ENCODE results near the gene SYNCRIP.
"Not testable (repeated sequence)": the region's sequence is repeated elsewhere in the genome, so short reads cannot be mapped to it uniquely, and the experiment has no call there.

Gene SYNCRIP

DNA sequence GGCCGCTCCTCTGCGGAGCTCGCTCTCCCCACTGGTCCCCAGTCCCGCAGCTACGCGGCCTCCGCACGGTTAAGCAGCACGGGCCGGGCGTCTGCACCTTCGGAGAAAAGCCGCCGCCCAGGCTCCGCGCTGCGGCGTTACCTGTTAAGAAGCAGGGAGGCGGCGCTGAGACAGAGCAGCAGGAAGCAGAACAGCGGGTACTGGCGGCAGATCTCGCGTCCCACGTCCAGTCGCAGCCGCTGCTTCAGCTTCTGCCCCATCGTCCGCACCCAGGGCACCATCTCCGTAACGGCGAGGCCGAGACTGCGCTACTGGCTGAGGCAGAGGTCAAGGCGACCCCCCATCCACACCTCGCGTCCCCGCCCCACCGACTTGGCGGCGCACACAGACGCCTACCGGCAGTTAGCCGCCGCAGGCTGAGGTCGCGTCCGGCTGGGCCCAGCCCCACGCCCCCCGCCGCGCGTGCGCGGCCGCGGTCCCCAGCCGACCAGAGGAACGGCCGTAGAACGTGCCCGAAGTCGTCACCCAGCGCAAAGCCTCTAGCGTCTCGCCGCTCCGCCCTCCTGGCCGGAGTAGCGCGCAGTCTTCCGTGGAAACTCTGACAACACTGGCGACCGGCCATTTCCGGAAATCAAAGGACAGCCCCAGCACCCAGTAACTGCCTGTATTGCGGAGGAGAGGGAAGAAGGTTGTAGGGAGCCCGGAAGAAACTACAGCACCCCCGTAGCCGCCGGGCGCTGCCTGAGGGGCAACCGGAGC is 49.1 kb downstream of the SYNCRIP start, which contains the start of gene SNX14:
TSS of gene SNX14 (minus strand) at position 421 of the 759 bp plus-strand sequence. CDS start at position 281, 140 bp downstream.
- DNase-seq = peak; percentile 64

- DNase-seq = no peak
These were observed 50.7 kb downstream of the SYNCRIP start for GRCh38 chr6:85592033-85592432.

GRCh38 chr6:85591207-85591606 is 51.5 kb downstream of the SYNCRIP start:
- DNase-seq = no peak

- no peak for DNase-seq
These were observed 56.9 kb downstream of the SYNCRIP start for GRCh38 chr6:85585741-85586140.

DNA sequence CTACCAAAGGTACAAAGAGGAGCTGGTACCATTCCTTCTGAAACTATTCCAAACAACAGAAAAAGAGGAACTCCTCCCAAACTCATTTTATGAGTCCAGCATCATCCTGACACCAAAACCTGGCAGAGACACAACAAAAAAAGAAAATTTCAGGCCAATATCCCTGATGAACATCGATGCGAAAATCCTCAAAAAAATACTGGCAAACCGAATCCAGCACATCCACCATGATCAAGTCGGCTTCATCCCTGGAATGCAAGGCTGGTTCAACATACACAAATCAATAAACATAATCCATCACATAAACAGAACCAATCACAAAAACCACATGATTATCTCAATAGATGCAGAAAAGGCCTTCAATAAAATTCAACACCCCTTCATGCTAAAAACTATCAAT is 59.9 kb downstream of the SYNCRIP start:
- not testable (repeated sequence) for DNase-seq

- no peak for DNase-seq
These were observed 61.1 kb downstream of the SYNCRIP start for GRCh38 chr6:85581572-85581971.

GRCh38 chr6:85580878-85581267 is 61.8 kb downstream of the SYNCRIP start:
- no peak for DNase-seq

DNA sequence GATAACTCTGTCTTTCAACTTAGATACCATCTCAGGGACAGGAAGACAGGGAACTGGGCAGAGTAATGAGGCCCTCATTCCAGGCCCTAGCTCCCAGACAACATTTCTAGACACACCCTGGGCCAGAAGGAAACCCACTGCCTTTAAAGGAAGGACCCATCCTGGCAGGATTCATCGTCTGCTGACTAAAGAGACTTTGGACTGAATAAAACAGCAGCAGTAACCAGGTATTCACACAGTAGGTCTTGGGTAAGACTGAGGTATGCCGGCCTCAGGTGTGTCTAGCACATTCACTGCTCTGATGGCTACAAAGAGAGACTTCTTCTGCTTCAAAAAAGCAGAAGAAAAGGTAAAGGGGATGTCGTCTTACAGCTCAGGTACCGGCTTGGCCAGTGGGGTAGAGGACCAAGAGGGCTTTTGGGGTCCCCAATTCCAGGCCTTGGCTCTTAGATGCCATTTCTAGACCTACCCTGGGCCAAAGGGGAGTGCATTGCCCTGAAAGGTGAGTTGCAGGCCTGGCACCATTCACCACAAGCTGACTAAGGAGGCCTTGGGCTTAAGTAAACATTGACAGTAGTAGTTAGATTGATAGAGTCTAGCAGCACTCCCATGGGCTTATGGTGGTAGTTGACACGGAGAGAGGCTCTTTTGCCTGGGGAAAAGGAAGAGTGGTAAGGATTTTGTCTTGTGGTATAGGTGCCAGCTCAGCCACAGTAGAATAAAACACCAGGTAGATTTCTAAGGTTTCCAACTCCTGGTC is 62.4 kb downstream of the SYNCRIP start:
- DNase-seq = no peak

- DNase-seq = no peak
These were observed 63.1 kb downstream of the SYNCRIP start for GRCh38 chr6:85579581-85579980.

- no peak for DNase-seq
These were observed 66.2 kb downstream of the SYNCRIP start for GRCh38 chr6:85576476-85576875.

- no peak for DNase-seq
These were observed 67.6 kb downstream of the SYNCRIP start for GRCh38 chr6:85574932-85575598.

DNA sequence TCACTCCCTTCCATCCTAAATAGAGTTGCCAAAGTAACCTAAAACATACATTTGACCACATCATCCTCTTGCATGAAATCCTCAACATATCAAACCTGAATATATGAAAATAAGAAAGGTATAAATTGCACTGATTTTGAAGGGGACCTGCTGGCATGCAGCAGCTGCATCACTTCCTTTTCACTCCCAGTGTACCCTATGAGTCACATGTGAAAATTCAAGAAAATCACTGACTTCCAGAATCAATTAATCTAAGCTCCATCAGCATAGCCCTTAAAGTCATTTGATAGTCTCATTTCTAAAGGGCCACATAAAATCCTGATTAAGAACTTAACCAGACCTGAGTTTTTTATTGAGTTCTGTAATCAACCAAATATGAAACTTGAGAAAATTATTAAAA is 73.4 kb downstream of the SYNCRIP start:
- DNase-seq = no peak

DNA sequence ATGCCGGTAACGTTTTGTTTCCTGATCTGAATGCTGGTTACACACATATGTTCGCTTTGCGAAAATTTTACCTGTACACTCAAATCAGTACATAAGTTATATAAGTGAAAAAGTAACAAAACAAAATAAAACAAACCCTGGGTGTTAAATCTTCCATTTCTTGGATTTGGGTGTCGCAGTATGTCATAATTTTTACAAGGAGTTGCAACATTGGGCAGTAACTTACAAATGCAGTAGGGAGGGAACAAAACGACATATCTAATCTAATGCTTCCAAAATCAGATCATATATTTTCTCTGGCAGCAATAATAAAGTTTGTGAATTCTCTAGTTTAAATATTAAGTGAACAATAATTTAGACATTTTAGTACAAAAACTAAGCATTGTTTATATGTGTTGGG is 74.3 kb downstream of the SYNCRIP start:
- DNase-seq = no peak

GRCh38 chr6:85565736-85566135 is 77.0 kb downstream of the SYNCRIP start:
- no peak for DNase-seq

GRCh38 chr6:85564223-85564622 is 78.5 kb downstream of the SYNCRIP start:
- not testable (repeated sequence) for DNase-seq
